ENCODE measurements around the gene EXOC3L1.

- TF ChIP-seq ARNTL (CRISPR knock-in tag; IDR thresholded peaks at IDR 0.05; ENCODE audit: borderline replicate concordance, low read depth), result no peak
- TF ChIP-seq CSDC2 (CRISPR knock-in tag; IDR thresholded peaks at IDR 0.05), result no peak
- TF ChIP-seq PATZ1 (CRISPR knock-in tag; IDR thresholded peaks at IDR 0.05; ENCODE audit: borderline replicate concordance), result no peak
- no peak for TF ChIP-seq RARB (CRISPR knock-in tag; IDR thresholded peaks at IDR 0.05)
- TF ChIP-seq OSR1 (CRISPR knock-in tag; IDR thresholded peaks at IDR 0.05), result no peak
- no peak for TF ChIP-seq ZFP30 (CRISPR knock-in tag; IDR thresholded peaks at IDR 0.05)
- TF ChIP-seq TOX (CRISPR knock-in tag; IDR thresholded peaks at IDR 0.05; ENCODE audit: borderline replicate concordance), result no peak
- no peak for TF ChIP-seq ZNF8 (CRISPR knock-in tag; IDR thresholded peaks at IDR 0.05)
These were observed 20.2 kb downstream of the EXOC3L1 start for GRCh38 chr16:67169642-67170167.

Data from SK-N-SH treated with all-trans-retinoic acid at 6 μM for 48 hours (cell line).